ENCODE data around the gene NAP1L4. TPM values are rescaled to one million over a fixed set of nuclear protein-coding genes. Genes with fewer than 3 reads are reported as not detected.
"Not testable (repeated sequence)": the region's sequence is repeated elsewhere in the genome, so short reads cannot be mapped to it uniquely, and the experiment has no call there.

NAP1L4 gene
- total RNA-seq, 2 experiments from 2014 or later, result 287 to 300 TPM

- peaks cover 16% of the 10 kb centered on the region for H3K4me1 Mint-ChIP-seq (ENCODE audit: low read depth)
- ChIA-PET POLR2A (interaction anchor here (1.0 kb wide), 1 partner anchor 9 kb away, joined by 3 read pairs; no protein-coding TSS in a partner anchor), CTCF (interaction anchor here (1.0 kb wide), 1 partner anchor 18 kb away, joined by 4 read pairs; no protein-coding TSS in a partner anchor)
- DNase-seq (no peak), ATAC-seq (no peak)
- no peak overlapping the region for H3K27ac Mint-ChIP-seq
- no peak overlapping the region for H3K4me3 Mint-ChIP-seq
- no peaks in the 10 kb centered on the region for H3K27me3 Mint-ChIP-seq (ENCODE audit: low read depth)
- H3K36me3 Mint-ChIP-seq (ENCODE audit: low read depth), result no peaks in the 10 kb centered on the region
- H3K9me3 Mint-ChIP-seq (ENCODE audit: insufficient read depth), result no peaks in the 10 kb centered on the region
Observed at GRCh38 chr11:2911088-2911784, 80.9 kb downstream of the NAP1L4 start.

GRCh38 chr11:2910401-2910955 is 81.7 kb downstream of the NAP1L4 start:
- CTCF ChIA-PET, result no interaction called here
- Mint-ChIP-seq H3K36me3 (ENCODE audit: low read depth) (peaks cover 4% of the 10 kb centered on the region), H3K4me1 (ENCODE audit: low read depth) (peaks cover 16% of the 10 kb centered on the region), H3K27ac (no peak overlapping the region), H3K27me3 (ENCODE audit: low read depth) (no peaks in the 10 kb centered on the region), H3K4me3 (no peak overlapping the region), H3K9me3 (ENCODE audit: insufficient read depth) (no peaks in the 10 kb centered on the region)
- DNase-seq (no peak), ATAC-seq (no peak)
- POLR2A ChIA-PET, result no interaction called here

- H3K36me3 Mint-ChIP-seq (ENCODE audit: low read depth), result peaks cover 8% of the 10 kb centered on the region
- no peaks in the 10 kb centered on the region for H3K27me3 Mint-ChIP-seq (ENCODE audit: low read depth)
- H3K4me1 Mint-ChIP-seq (ENCODE audit: low read depth), result peaks cover 16% of the 10 kb centered on the region
- ChIA-PET CTCF (interaction anchor here (1.0 kb wide), 1 partner anchor 22 kb away, joined by 4 read pairs; no protein-coding TSS in a partner anchor), POLR2A (no interaction called here)
- no peak overlapping the region for H3K27ac Mint-ChIP-seq
- ATAC-seq (no peak), DNase-seq (no peak)
- H3K9me3 Mint-ChIP-seq (ENCODE audit: insufficient read depth), result no peaks in the 10 kb centered on the region
- no peak overlapping the region for H3K4me3 Mint-ChIP-seq
Observed at GRCh38 chr11:2909133-2909902, 82.8 kb downstream of the NAP1L4 start.

- CTCF ChIA-PET, result interaction anchor here (1.0 kb wide), 1 partner anchor 20 kb away, joined by 4 read pairs; no protein-coding TSS in a partner anchor
- no peaks in the 10 kb centered on the region for H3K9me3 Mint-ChIP-seq (ENCODE audit: insufficient read depth)
- POLR2A ChIA-PET, result no interaction called here
- ATAC-seq (no peak), DNase-seq (no peak)
- no peaks in the 10 kb centered on the region for H3K27me3 Mint-ChIP-seq (ENCODE audit: low read depth)
- H3K4me3 Mint-ChIP-seq, result no peak overlapping the region
- H3K36me3 Mint-ChIP-seq (ENCODE audit: low read depth), result peaks cover 8% of the 10 kb centered on the region
- H3K27ac Mint-ChIP-seq, result no peak overlapping the region
- H3K4me1 Mint-ChIP-seq (ENCODE audit: low read depth), result peaks cover 12% of the 10 kb centered on the region
Observed at GRCh38 chr11:2908130-2908529, 84.0 kb downstream of the NAP1L4 start.

GRCh38 chr11:2905299-2905698 is 86.8 kb downstream of the NAP1L4 start:
- ATAC-seq, result not testable (repeated sequence)

GRCh38 chr11:2904153-2905052 is 87.7 kb downstream of the NAP1L4 start:
- no peak overlapping the region for H3K27ac Mint-ChIP-seq
- POLR2A ChIA-PET, result no interaction called here
- ATAC-seq (no peak), DNase-seq (no peak)
- no peaks in the 10 kb centered on the region for H3K9me3 Mint-ChIP-seq (ENCODE audit: insufficient read depth)
- no peak overlapping the region for H3K4me3 Mint-ChIP-seq
- peaks cover 30% of the 10 kb centered on the region for H3K4me1 Mint-ChIP-seq (ENCODE audit: low read depth)
- peaks cover 8% of the 10 kb centered on the region for H3K36me3 Mint-ChIP-seq (ENCODE audit: low read depth)
- no peaks in the 10 kb centered on the region for H3K27me3 Mint-ChIP-seq (ENCODE audit: low read depth)
- CTCF ChIA-PET, result interaction anchor here (1.3 to 1.9 kb wide), 2 partner anchors 12 to 16 kb away, joined by 6 to 10 read pairs; no protein-coding TSS in a partner anchor

More at GRCh38 chr11:2905299-2905698, 86.8 kb downstream of the NAP1L4 start:
- POLR2A ChIA-PET; H3K4me3 Mint-ChIP-seq; DNase-seq; H3K9me3 Mint-ChIP-seq (ENCODE audit: insufficient read depth); H3K27ac Mint-ChIP-seq; H3K36me3 Mint-ChIP-seq (ENCODE audit: low read depth); H3K27me3 Mint-ChIP-seq (ENCODE audit: low read depth): not testable (repeated sequence)
- CTCF ChIA-PET, result interaction anchor here (1.2 to 1.9 kb wide), 3 partner anchors 13 to 372 kb away, joined by 3 to 10 read pairs (median 3); no protein-coding TSS in a partner anchor
- H3K4me1 Mint-ChIP-seq (ENCODE audit: low read depth), result peaks cover 22% of the 10 kb centered on the region

- Mint-ChIP-seq H3K27me3 (ENCODE audit: low read depth) (no peaks in the 10 kb centered on the region), H3K9me3 (ENCODE audit: insufficient read depth) (no peaks in the 10 kb centered on the region), H3K4me3 (peak overlapping the region; percentile 11), H3K27ac (peak overlapping the region; percentile 7), H3K36me3 (ENCODE audit: low read depth) (peaks cover 8% of the 10 kb centered on the region), H3K4me1 (ENCODE audit: low read depth) (peaks cover 37% of the 10 kb centered on the region)
- ChIA-PET CTCF (interaction anchor here (1.1 to 3.6 kb wide), 3 partner anchors 11 to 16 kb away, joined by 3 to 42 read pairs (median 6); no protein-coding TSS in a partner anchor), POLR2A (no interaction called here)
- ATAC-seq (no peak), DNase-seq (no peak)
Observed at GRCh38 chr11:2903672-2904011, 88.5 kb downstream of the NAP1L4 start.

GRCh38 chr11:2902784-2903671 is 89.1 kb downstream of the NAP1L4 start:
- no peak for DNase-seq
- H3K36me3 Mint-ChIP-seq (ENCODE audit: low read depth), result peaks cover 8% of the 10 kb centered on the region
- no peaks in the 10 kb centered on the region for H3K27me3 Mint-ChIP-seq (ENCODE audit: low read depth)
- ATAC-seq, result no peak
- ChIA-PET CTCF (interaction anchor here (1.0 to 3.6 kb wide), 5 partner anchors 10 to 370 kb away, joined by 3 to 42 read pairs (median 6); no protein-coding TSS in a partner anchor), POLR2A (interaction anchor here (0.6 to 0.9 kb wide), 4 partner anchors 9 to 438 kb away, joined by 3 read pairs; no protein-coding TSS in a partner anchor)
- peaks cover 43% of the 10 kb centered on the region for H3K4me1 Mint-ChIP-seq (ENCODE audit: low read depth)
- peak overlapping the region; percentile 73 for H3K4me3 Mint-ChIP-seq
- no peaks in the 10 kb centered on the region for H3K9me3 Mint-ChIP-seq (ENCODE audit: insufficient read depth)
- H3K27ac Mint-ChIP-seq, result peak overlapping the region; percentile 81

GRCh38 chr11:2901854-2902783 is 90.0 kb downstream of the NAP1L4 start:
- ChIA-PET POLR2A (interaction anchor here (0.6 to 0.9 kb wide), 4 partner anchors 9 to 437 kb away, joined by 3 read pairs; no protein-coding TSS in a partner anchor), CTCF (interaction anchor here (1.0 to 3.6 kb wide), 5 partner anchors 10 to 369 kb away, joined by 3 to 42 read pairs (median 5); partner anchors contain the start of gene PHLDA2)
- Mint-ChIP-seq H3K27me3 (ENCODE audit: low read depth) (no peaks in the 10 kb centered on the region), H3K4me3 (peak overlapping the region; percentile 73), H3K9me3 (ENCODE audit: insufficient read depth) (no peaks in the 10 kb centered on the region), H3K4me1 (ENCODE audit: low read depth) (peaks cover 52% of the 10 kb centered on the region), H3K36me3 (ENCODE audit: low read depth) (peaks cover 8% of the 10 kb centered on the region), H3K27ac (peak overlapping the region; percentile 81)
- DNase-seq (peak; percentile 97), ATAC-seq (peak; percentile 94)

All from activated CD8-positive, alpha-beta T cell treated with anti-CD3 and anti-CD28 coated beads, Interleukin-2, amount 10 ng/mL, durations not matched to agents 7 days and 5 days (primary cell).